CD4-positive, alpha-beta T cell treated with Interleukin-21 for 1 hour (primary cell): ENCODE data around the gene TBC1D4.
"Not testable (repeated sequence)": the region's sequence is repeated elsewhere in the genome, so short reads cannot be mapped to it uniquely, and the experiment has no call there.

Source experiments
- DNase-seq: peaks from one replicate; pipeline ENCODE4 v3.0.0-alpha.2; 2020

TBC1D4 gene

DNA sequence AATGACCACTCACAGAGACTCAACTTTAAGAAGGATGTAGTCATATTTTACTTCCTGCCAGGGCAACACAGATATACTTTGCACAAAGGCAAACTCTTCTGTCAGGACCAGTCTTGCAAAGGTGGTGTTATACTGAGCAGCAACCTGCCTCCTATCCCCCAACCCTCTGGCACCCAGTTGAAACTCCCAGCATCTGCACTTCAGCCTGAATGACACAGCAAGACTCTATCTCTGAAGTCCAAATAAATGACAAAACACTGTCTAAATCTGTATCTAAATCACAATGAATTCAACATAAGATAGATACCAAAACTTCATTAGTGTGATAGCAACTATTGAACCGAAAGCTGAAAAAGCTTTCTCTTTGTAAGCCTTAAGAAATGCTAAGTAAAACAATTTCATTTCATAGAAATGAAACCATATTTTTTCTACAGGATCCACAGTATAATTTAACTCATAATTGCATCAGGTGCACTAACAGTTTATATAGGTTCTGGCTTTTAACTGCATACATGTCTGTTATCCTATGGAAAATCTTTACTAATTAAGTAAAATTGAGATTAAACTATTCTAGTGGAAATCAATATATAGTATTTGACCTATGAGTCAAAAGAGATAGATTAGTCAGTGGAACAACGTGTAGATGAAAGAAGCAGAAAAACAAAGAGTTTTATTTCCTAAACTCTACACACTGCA lies 163.7 kb downstream of the TBC1D4 start:
- DNase-seq = no peak

DNA sequence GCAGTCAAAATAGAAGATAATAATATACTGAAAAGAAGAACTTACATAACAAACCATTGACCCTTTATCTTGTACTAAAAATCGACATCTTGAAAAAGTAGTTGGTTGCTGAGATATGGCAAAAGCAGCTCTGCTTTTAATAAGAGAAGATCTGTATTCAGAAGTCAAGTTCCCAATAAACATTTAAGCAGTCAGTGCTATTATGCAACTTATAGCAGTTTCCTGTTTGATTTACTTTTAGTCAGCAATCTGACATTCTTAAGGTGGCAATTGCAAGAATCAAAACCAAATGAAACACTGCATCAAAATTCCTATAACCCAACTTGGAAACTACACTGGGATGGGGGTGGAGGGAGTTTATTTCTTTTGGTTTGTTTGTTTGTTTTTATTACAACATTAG lies 165.5 kb downstream of the TBC1D4 start:
- peak; percentile 22 for DNase-seq

DNA sequence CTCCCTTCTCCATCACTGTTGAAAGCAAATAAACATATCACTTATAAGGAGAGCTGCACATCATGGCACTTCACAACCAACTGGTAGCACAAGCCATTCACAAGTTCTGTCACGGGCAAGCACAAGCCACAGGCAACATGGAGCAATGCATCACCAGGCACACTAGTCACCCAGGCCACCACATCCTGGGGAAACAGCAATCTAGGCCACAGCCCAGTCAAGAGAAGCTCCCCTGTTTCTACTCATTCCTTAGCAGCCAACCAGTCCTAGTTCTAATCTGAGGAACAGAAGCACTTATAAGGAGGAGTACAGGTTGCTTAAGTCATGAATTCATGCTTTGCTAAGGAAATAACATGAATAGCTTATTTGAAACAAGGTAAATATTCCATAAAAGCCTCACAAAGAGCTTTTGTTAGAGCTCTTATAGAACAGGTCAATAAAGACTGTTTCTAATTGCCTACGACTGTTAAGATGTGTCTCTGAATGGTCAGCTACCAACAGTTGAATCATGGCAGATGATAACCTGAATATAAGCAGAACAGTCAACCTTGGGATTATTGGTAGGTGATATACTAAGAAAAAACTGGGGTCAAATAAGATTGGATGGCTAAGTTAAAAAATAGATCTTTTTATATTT lies 169.0 kb downstream of the TBC1D4 start:
- DNase-seq = peak; percentile 36

DNA sequence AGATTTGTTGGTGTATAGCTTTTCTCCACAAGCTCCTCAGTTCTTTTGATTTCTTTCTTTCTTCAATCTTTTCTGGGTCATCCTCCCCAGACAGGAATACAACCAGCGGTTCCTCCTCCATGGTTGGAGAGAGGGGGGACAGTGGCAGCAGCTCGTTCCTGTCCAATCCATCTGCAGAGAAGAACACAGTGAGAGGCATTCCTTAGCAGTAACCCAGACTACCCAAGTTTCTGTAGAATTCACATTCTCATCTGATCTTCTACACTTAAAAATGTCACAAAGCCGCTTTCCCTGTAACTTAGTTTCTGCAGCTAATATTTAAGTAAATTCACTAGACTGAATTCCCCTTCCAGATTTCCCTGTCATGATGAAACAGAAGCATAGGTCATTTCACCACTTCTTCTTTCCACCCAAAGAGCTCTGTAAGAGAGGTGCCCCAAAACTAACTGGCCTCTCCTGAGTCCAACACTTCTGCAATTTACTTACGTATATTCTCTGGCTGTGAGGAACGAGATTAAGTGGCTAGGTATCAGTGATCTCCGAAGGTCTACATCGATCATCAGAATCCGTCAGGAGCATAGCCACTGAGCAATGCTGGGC lies 171.9 kb downstream of the TBC1D4 start:
- DNase-seq = no peak

DNA sequence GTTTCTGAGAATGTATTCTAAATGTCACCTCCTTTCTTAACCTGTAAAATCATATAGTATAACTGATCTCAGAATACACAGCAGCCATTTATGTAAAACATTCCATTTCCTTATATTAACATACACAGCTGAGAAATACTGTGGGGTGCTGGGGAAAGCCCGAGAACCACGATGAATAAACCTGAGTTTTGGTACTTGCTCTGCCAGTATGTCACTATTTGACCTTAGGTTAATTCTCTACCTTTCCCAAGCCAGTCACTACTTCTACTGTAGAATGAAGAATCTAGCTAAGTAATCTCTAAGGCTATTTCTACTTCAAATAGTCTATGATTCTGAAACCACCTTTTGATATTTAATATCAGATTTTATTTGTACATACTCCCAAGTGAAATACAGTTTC lies 173.7 kb downstream of the TBC1D4 start:
- no peak for DNase-seq

DNA sequence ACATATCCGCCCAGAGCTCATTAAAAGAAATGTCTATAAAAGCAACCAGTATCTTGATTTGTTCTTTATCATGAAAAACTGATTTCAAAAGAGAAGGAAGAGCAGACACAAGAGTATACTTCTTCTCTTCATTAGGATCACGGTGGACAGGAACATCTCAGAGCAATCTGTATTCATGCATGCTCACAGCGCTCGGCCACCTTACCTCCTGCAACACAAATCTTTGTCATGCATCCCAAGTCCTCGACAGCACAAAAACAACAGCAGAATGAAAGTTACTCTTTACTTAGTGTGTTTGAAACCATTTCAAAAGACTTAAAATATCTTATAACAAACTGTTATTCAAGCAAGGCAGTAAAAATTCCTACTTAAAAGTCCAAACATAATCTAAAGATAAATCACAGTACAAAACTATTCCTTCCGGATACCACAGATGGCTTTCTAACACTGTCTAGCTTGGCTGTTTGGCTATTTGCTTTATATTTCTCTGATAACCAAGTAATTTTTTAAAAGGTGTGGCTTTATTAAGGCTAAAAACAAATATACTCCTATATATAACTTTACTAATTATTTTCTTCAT lies 174.5 kb downstream of the TBC1D4 start:
- no peak for DNase-seq

DNA sequence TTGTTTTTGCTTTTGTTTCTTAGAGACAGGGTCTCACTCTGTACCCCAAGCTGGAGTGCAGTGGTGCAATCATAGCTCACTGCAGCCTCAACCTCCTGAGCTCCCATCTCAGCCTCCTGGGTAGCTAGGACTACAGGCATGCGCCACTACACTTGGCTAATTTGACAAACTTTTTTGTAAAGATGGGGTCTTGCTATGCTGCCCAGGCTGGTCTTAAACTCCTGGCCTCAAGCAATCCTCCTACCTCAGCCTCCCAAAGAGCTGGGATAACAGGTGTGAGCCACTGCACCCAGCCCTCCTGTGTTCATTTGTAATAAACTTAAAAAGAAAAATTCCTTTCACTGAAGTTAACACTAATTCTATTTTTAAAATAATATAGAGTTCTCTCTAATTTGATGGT lies 175.0 kb downstream of the TBC1D4 start:
- DNase-seq = not testable (repeated sequence)

DNA sequence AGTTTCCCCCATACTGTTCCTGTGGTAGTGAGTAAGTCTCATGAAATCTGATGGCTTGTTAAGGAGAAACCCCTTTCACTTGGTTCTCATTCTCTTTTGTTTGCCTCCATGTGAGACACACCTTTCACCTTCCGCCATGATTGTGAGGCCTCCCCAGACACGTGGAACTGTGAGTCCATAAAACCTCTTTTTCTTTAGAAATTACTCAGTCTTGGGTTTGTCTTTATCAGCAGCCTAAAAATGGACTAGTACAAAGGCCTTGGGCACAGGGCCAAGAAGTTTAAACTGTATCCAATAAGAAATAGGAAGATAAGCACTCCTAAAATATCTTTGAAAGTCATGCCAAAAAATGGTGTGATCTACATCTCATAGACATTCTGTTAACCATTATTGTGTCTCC lies 176.9 kb downstream of the TBC1D4 start:
- DNase-seq = no peak

DNA sequence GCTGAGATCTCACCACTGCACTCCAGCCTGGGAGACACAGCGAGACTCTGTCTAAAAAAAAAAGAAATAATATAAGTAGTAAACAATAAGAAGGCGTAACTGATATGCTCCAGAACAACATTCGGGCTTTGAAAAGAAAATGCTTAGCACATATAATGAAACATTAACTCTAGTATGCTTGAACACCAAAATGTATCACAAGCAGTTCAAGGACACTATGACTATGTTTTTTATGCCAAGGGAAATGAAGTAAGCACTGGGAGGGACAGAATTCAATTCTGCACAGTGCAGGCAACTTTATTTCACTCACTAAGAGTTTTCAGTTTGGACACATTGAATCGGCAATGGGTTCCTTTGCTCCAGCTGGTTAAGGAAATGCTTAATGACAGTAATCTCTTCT lies 178.7 kb downstream of the TBC1D4 start:
- no peak for DNase-seq

DNA sequence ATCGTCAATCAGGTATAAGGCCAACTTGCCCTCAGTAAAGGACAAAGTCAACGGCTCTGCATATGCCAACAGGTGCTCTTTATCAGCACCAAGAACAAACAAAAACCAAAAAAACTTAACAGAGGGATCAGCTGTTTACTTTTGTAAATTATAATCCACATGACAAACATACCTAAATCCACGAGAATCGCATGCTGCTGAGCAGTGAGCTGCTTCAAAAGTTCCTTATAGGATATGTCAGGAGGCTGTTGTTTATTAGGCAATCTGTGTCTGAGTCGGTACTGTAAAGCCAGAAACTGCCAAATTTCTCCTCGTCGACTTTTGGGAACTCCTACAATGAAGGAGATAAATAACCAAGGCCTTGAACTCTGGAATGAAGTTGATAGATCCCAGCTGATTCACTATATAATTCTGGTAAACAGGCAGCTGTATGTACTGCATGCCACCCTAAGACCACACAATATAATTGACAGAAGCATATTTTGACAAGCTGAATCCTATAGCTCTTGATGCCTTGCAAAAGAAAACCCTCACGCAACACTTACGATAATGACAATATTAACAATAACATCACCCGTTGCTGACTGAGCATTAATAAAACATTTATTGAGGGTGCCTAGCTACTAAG lies 179.8 kb downstream of the TBC1D4 start:
- DNase-seq = no peak

DNA sequence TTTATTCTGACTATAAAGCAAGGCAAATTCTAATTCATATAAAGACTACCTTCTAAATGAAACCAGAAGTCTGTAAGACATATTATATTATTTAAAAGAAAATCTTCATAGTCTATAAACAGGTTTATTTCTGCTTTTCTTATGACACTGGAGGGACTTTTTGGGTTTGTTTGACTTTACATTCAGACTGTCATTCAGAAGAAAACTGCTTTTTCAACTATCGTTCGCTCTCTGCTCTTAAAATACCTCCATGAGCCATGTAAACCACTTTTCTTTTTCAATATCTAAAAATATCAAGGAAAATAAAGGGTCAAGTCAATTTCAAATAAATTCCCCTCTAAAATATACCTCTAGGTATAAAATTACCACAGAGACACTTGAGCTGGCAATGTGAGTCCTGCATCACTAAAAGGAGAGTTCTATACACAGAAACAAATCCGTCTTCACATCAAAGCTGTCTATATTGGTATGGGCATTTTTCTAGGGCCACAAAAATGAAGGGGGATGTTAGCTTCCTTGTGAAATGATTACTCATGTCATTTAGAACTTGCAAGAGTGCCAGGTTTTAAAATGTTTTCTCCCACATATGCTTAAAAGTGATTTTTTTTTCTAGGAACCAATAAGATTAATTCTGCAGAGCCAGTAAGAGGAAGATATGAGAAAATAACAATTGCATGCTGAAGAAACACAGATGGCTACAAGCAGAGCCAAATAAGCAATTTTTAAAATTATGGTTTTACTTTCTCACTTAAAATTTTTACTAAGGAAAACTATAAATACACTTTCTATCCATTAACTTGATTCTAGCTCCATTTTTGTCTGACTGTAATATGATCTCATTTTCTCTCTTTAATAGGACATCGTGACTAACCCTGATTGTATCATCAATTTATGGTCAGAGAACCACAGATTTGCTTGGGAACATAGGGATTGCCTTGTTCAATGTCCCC lies 181.8 kb downstream of the TBC1D4 start:
- no peak for DNase-seq

DNA sequence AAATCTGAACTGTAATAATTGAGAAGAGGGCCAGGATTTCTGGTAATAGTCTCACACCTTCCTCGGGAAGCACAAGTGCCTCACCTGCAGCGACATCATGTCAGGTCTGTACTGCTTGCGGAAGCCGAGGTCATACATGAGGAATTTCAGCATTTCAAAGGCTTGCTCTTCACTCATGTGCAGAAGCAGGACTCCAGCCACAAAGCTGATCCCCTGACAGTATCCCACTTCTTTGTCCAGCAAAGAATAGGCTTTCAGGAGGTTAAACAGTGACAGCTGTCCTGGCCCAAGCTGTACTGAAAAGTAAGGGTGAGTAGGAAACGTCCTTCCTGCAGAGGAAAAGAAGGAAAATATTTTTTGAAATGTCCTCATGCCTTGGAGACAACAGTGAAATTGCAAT lies 182.7 kb downstream of the TBC1D4 start:
- DNase-seq = no peak

DNA sequence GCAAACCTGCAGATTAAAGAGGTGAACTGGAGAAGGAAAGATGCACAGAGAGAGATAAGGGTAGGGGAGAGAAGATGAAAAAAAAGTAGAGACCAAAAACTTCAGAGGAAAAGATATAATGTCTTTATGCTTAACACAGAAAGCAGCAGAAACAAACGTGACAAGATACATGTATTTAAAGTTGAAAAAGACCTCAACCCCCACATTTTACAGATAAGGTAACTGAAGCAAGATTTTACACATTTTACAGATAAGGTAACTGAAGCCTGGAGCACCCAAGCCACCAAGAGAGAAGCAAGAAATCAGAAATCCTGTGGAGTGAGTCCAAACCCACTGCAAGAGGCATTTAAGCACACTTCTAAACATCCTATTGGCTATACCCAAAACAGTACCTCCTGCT lies 185.3 kb downstream of the TBC1D4 start:
- DNase-seq = no peak

DNA sequence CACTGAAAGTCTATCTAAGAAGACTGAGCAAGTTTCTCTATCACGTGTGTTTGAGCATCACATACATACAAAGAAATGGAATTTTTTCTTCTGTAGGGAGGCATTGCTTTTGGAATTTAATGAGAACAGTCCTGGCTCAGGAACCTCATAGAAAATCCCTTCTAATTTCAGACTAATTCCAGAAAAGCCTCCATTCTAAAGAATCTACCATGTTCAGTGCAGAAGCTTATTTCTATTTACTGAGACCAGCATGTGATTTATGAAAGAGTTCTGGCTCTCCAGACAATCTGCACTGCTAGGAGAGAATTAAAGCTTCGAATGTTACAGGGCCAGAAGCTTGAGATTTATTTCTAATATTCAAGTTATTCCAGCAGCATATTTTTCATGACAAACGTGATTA lies 186.8 kb downstream of the TBC1D4 start:
- DNase-seq = no peak

DNA sequence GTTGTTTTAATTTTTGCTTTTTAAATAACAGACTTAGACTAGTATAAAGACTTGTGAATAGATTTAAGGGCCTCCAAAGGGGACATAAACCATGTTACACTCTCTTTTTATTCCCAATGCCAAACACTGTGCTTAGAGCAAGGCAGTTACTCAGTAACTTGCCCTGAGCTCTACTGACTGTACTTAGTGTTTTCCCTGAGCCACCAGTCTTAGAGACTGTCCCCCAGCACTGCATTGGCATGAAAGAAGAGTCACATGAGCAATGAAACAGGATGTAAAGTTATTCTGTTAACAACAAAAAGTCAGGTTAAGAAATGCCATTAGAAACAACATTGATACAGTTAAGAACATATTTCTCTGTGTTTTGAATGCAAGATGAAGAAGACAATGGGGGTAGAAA lies 187.9 kb downstream of the TBC1D4 start:
- no peak for DNase-seq

DNA sequence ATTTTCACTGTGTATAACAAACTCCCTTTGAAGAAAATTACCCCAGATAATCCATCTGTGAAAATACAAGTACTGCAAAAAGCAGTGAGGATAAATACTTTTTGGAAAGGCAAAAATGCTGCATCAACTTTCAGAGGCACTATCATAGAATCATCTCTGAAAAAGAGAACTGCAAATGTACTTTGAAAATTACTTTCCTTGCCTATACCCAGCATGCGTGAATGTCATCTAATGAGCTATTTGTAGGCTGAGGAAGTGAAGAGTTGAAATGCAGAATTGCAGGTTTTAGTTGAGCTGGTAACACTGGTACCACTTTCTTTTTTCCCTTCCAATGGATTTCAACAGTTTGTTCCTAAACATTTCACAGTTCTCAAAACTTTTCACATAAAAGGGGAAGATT lies 196.7 kb downstream of the TBC1D4 start:
- no peak for DNase-seq

DNA sequence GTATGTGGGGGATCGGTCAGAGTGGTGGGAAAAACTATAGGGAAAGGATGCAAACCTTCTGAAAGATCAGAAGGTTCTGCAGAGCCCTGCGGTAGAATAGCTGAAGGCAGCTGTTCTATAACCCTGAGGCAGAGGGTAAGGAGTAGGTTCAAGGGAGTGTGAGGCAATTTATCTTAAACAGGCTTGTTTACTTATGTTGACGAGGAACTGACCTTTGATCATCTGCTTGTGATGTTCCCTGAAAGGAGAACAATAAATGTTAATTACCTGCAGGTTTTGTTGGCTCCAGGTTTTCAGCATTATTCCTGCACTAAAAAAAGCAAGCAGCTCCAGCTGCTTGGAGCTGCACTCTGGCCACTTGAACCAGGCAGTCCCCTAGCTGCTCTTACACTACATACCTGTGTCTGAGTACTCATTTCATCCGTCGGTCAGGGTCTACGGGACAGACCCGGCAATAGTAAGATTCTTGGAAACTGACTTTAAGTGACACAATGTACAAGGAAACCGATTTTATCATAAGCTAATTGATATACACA lies 202.1 kb downstream of the TBC1D4 start:
- no peak for DNase-seq

DNA sequence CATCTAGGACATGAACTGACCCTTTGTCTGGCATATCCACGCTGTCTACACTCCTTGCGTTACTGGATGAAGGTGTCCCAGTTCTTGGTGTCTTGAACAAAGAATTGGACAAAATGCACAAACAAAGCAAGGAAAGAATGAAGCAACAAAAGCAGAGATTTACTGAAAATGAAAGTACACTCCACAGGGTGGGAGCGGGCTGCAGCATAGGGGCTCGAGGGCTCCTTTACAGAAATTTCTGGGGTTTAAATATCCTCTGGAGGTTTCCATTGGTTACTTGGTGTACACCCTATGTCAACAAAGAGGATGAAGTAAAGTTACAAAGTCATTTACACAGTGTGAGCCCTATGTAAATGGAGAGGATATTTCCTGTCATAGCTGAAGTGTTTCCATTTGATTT lies 208.3 kb downstream of the TBC1D4 start:
- DNase-seq = not testable (repeated sequence)

DNA sequence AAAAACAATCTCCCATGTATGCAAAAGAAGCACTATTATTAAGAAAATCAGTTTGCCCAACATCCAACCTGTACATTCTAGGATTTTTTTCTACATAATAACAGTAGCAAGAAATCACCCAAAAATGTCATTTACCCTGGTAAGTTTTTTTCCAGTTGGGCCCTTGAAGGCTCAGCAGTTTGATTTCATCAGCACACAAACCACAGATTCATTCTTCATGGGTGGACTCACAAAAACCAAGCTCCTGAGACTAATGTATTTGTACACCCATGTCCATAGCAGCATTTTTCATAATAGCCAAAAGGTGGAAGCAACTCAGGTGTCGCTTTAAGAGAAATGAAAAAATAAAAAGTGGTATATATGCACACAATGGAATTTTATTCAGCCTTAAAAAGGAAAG lies 210.1 kb downstream of the TBC1D4 start:
- no peak for DNase-seq

DNA sequence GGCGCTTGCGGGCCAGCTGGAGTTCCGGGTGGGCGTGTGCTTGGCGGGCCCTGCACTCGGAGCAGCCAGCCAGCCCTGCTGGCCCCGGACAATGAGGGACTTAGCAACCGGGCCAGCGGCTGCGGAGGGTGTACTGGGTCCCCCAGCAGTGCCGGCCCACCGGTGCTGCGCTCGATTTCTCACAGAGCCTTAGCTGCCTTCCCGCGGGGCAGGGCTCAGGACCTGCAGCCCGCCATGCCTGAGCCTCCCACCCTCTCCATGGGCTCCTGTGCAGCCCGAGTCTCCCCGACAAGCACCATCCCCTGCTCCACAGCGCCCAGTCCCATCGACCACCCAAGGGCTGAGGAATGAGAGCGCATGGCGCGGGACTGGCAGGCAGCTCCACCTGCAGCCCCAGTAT lies 213.5 kb downstream of the TBC1D4 start:
- DNase-seq = not testable (repeated sequence)

DNA sequence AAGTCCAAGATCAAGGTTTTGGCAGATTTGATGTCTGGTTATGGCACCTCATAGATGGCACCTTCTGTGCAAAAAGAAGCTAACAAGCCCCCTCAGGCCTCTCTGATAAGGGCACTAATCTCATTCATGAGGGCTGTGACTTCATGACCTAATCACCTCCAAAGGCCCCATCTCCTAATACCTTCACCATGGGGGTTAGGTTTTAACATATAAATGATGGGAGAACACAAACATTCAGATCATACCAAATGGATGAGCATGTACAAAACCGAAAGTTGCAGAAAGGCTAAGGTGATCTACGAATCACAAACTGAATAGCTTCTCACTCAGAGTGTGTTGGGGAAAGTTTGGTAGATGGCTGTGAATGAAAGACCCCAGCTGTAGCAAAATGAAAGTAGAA lies 217.4 kb downstream of the TBC1D4 start:
- no peak for DNase-seq

DNA sequence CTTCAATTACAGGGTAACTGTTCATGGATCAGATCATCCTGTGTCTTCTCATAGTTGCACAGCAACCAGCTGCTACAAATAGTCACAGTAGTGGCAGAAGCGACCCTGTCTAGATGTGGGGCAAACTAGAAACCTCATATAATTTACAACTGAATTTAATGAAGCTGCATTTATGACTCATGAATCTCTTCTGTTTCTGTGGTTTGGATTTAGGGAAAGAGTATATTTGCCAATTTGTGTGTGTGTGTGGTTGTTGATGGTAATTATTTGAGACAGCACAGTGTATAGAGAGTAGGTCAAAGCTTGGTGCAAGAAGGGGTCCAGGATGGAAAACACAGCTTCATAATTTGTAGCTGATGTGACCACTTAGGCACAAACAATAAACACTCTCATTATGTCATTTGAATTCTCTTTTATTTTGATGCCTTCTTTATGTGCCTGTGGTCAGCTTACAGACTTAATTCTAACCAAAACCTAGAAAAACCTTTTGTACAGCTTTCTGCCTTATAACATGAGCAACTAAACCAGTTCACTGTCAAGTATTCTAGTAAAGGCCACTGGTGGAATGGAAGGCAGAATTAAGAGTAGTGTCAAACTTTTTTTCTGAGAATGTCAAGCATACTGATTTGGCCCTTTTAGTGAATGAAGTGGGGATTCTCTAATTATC lies 218.1 kb downstream of the TBC1D4 start:
- DNase-seq = no peak
